IMR-90 (cell line): Measurements from ENCODE around the gene NLGN1. TPM values are rescaled to one million over a fixed set of nuclear protein-coding genes. Genes with fewer than 3 reads are reported as not detected.

Experiments used
- ATAC-seq: fragments of 200-7000 bp; cut with Tn5 transposase; 2 replicates; pipeline ENCODE4 v1.9.1; 2020; ENCODE audit warnings: low read depth, mild to moderate bottlenecking, moderate library complexity
- BruUV-seq: library from RNA; stranded (reverse); fragments of 400-500 nt; replicated peaks from 2 replicates; lab custom pipeline; 2021; lab: Mats Ljungman, UMichigan
- CTCF ChIA-PET: fragments of 300-600 bp; formaldehyde crosslinking; extraction: SDS; loops from one replicate; lab custom pipeline; 2021; ENCODE audit warnings: antibody characterized with exemption; lab: Yijun Ruan, JAX
- POLR2A ChIA-PET: fragments of 300-600 bp; sonication (Branson Sonifier 250); formaldehyde crosslinking; loops from one replicate; lab custom pipeline; 2022; ENCODE audit warnings: antibody characterized with exemption; ENCODE audit not compliant: unreplicated experiment; lab: Charles Lee
- DNase-seq: peaks from one replicate; pipeline ENCODE4 v3.0.0; 2013
- H2AFZ ChIP-seq: replicated peaks from 2 replicates; pipeline ENCODE3; 2013; ENCODE audit warnings: low read length, mild to moderate bottlenecking; ENCODE audit not compliant: poor library complexity
- H2AK5ac ChIP-seq: 2 replicates; pipeline ENCODE4 v1.6.1; 2013; ENCODE audit warnings: low read depth, low read length, inconsistent platforms
- H2AK9ac ChIP-seq: replicated peaks from 2 replicates; pipeline ENCODE3; 2013; ENCODE audit warnings: mild to moderate bottlenecking, low read depth, low read length, moderate library complexity; ENCODE audit not compliant: poor library complexity
- H2BK120ac ChIP-seq: 2 replicates; pipeline ENCODE4 v1.6.1; 2013; ENCODE audit warnings: low read depth, low read length, inconsistent platforms
- H2BK15ac ChIP-seq: 3 replicates; pipeline ENCODE4 v1.6.1; 2013; ENCODE audit warnings: low read depth, low read length, inconsistent platforms
- H2BK20ac ChIP-seq: 2 replicates; pipeline ENCODE4 v1.6.1; 2013; ENCODE audit warnings: low read depth, mild to moderate bottlenecking, inconsistent platforms, low read length, moderate library complexity
- H2BK5ac ChIP-seq: 2 replicates; pipeline ENCODE4 v1.6.1; 2013; ENCODE audit warnings: mild to moderate bottlenecking, low read depth, low read length, inconsistent platforms; ENCODE audit not compliant: poor library complexity, severe bottlenecking
- H3K14ac ChIP-seq: replicated peaks from 2 replicates; pipeline ENCODE4 v1.6.1; 2013; ENCODE audit warnings: low read depth, low read length, inconsistent platforms
- H3K18ac ChIP-seq: 2 replicates; pipeline ENCODE4 v1.6.1; 2013; ENCODE audit warnings: low read depth, low read length, control low read depth
- H3K23ac ChIP-seq: 2 replicates; pipeline ENCODE4 v1.6.1; 2013; ENCODE audit warnings: low read depth, low read length, inconsistent platforms
- H3K27ac ChIP-seq: 2 replicates; pipeline ENCODE4 v1.5.1; 2013; ENCODE audit warnings: mild to moderate bottlenecking, control low read depth, low read length; ENCODE audit not compliant: insufficient read depth
- H3K27me3 ChIP-seq: 2 replicates; pipeline ENCODE4 v1.6.1; 2013; ENCODE audit warnings: low read length; ENCODE audit not compliant: control insufficient read depth, insufficient read depth
- H3K36me3 ChIP-seq: 2 replicates; pipeline ENCODE4 v1.6.1; 2013; ENCODE audit warnings: low read length, mixed read lengths; ENCODE audit not compliant: control insufficient read depth, insufficient read depth
- H3K4ac ChIP-seq: 2 replicates; pipeline ENCODE4 v1.6.1; 2013; ENCODE audit warnings: low read depth, low read length, inconsistent platforms
- H3K4me1 ChIP-seq: 2 replicates; pipeline ENCODE4 v1.6.1; 2013; ENCODE audit warnings: low read length, mixed read lengths; ENCODE audit not compliant: control insufficient read depth, insufficient read depth
- H3K4me2 ChIP-seq: 2 replicates; pipeline ENCODE4 v1.6.1; 2013; ENCODE audit warnings: low read depth, mild to moderate bottlenecking, control low read depth, low read length, moderate library complexity
- H3K4me3 ChIP-seq: 2 replicates; pipeline ENCODE4 v1.5.1; 2013; ENCODE audit warnings: low read depth, mild to moderate bottlenecking, control low read depth, low read length, moderate library complexity; ENCODE audit not compliant: insufficient read depth
- H3K56ac ChIP-seq: 2 replicates; pipeline ENCODE4 v1.6.1; 2013; ENCODE audit warnings: low read length, inconsistent platforms; ENCODE audit not compliant: insufficient read depth; ENCODE audit errors: extremely low read depth
- H3K79me1 ChIP-seq, 2 experiments: 2 replicates each; pipeline ENCODE4 v1.6.1; 2013; ENCODE audit warnings: low read length in 2 of 2, inconsistent platforms in 1 of 2, low read depth in 1 of 2
- H3K9ac ChIP-seq: 2 replicates; pipeline ENCODE4 v1.6.1; 2013; ENCODE audit warnings: low read depth, low read length, control low read depth
- H3K9me1 ChIP-seq: 2 replicates; pipeline ENCODE4 v1.6.1; 2013; ENCODE audit warnings: low read length, inconsistent platforms; ENCODE audit not compliant: insufficient read depth
- H3K9me3 ChIP-seq: 2 replicates; pipeline ENCODE4 v1.6.1; 2013; ENCODE audit warnings: low read length; ENCODE audit not compliant: control insufficient read depth, insufficient read depth
- H4K20me1 ChIP-seq: 2 replicates; pipeline ENCODE4 v1.6.1; 2013; ENCODE audit warnings: low read length, inconsistent platforms; ENCODE audit not compliant: insufficient read depth
- H4K5ac ChIP-seq: 2 replicates; pipeline ENCODE4 v1.6.1; 2013; ENCODE audit warnings: mild to moderate bottlenecking, low read depth, low read length, control low read depth
- H4K8ac ChIP-seq, 2 experiments: 2 replicates each; pipeline ENCODE4 v1.6.1; 2013; ENCODE audit warnings: low read depth in 2 of 2, low read length in 2 of 2, control low read depth in 1 of 2, inconsistent platforms in 1 of 2
- H4K91ac ChIP-seq: 2 replicates; pipeline ENCODE4 v1.6.1; 2013; ENCODE audit warnings: low read depth, low read length, inconsistent platforms; ENCODE audit not compliant: insufficient read depth
- BHLHE40 ChIP-seq: fragments of 150-350 bp; IDR thresholded peaks from 2 replicates; pipeline ENCODE4 v1.6.1; 2016; ENCODE audit warnings: mild to moderate bottlenecking, low read depth, low read length
- CEBPB ChIP-seq: IDR thresholded peaks from 2 replicates; pipeline ENCODE4 v1.6.1; 2012; ENCODE audit warnings: low read depth, low read length, improper control_type of control experiment
- FOS ChIP-seq: fragments of 150-350 bp; IDR thresholded peaks from 2 replicates; pipeline ENCODE4 v1.6.1; 2016; ENCODE audit warnings: low read depth, low read length
- MAFK ChIP-seq: IDR thresholded peaks from 2 replicates; pipeline ENCODE4 v1.6.1; 2012; ENCODE audit warnings: low read depth, low read length, improper control_type of control experiment
- MAZ ChIP-seq: IDR thresholded peaks from 2 replicates; pipeline ENCODE4 v1.6.1; 2012; ENCODE audit warnings: low read depth, mild to moderate bottlenecking, low read length, improper control_type of control experiment, moderate library complexity, borderline replicate concordance
- MXI1 ChIP-seq: IDR thresholded peaks from 2 replicates; pipeline ENCODE4 v1.6.1; 2012; ENCODE audit warnings: low read depth, mild to moderate bottlenecking, low read length, moderate library complexity, borderline replicate concordance
- NFE2L2 ChIP-seq: fragments of 150-350 bp; IDR thresholded peaks from 2 replicates; pipeline ENCODE4 v1.6.1; 2016; ENCODE audit warnings: low read depth, mild to moderate bottlenecking, low read length
- POLR2A ChIP-seq: IDR thresholded peaks from 2 replicates; pipeline ENCODE4 v1.6.1; 2012; ENCODE audit warnings: mild to moderate bottlenecking, low read depth, low read length
- RCOR1 ChIP-seq: IDR thresholded peaks from 2 replicates; pipeline ENCODE4 v1.6.1; 2012; ENCODE audit warnings: mild to moderate bottlenecking, low read length, improper control_type of control experiment; ENCODE audit not compliant: insufficient replicate concordance
- RFX5 ChIP-seq: IDR thresholded peaks from 2 replicates; pipeline ENCODE4 v1.8.0; 2012; ENCODE audit warnings: low read depth, mild to moderate bottlenecking, low read length, moderate library complexity
- SMC3 ChIP-seq: fragments of 150-350 bp; IDR thresholded peaks from 2 replicates; pipeline ENCODE4 v1.6.1; 2016; ENCODE audit warnings: low read depth, mild to moderate bottlenecking, antibody characterized with exemption, low read length, moderate library complexity
- USF2 ChIP-seq: fragments of 150-350 bp; IDR thresholded peaks from 2 replicates; pipeline ENCODE4 v1.6.1; 2017; ENCODE audit warnings: mild to moderate bottlenecking, antibody characterized with exemption, low read length, low read depth
- WGBS, 2 experiments: methylation state at CpG; one replicate each; pipeline versions ENCODE4 v1.1.5 to v1.1.7; 2013; ENCODE audit warnings: missing lambda C conversion rate in 2 of 2; ENCODE audit not compliant: insufficient read length in 1 of 2; ENCODE audit errors: extremely low coverage in 2 of 2; 5-methylcytosine and 5-hydroxymethylcytosine counted together
- dilution Hi-C: fragments of 300-500 bp; cut with HindIII; formaldehyde crosslinking; loops from one replicate; pipeline ENCODE4 v1.14.3; 2018; ENCODE audit warnings: low sequenced_read_pairs; ENCODE audit not compliant: unreplicated experiment
- in situ Hi-C: fragments of 300-500 bp; cut with MboI; formaldehyde crosslinking; loops from 3 replicates; pipeline ENCODE4 v1.14.3; 2019; ENCODE audit warnings: low sequenced_read_pairs, inconsistent platforms, mixed read lengths
- intact Hi-C: fragments of 100-400 bp; cut with micrococcal nuclease; formaldehyde crosslinking; loops from 2 replicates; pipeline ENCODE4 v1.10.0; 2022
- polyA plus RNA-seq, 3 experiments: library from polyadenylated mRNA; depleted of rRNA; stranded (reverse); fragments of >200 nt; gene quantifications; 2 replicates each; pipeline ENCODE4 v1.2.3, GENCODE V29; 2012; ENCODE audit warnings: low replicate concordance in 1 of 3
- total RNA-seq: library from RNA; depleted of rRNA; stranded (reverse); fragments of >200 nt; gene quantifications from 2 replicates; pipeline ENCODE4 v1.2.3, GENCODE V29; 2012

The NLGN1 gene
- total and polyA plus RNA-seq, 2 of the 4 experiments (the other 2 are of a cell fraction), result 1.8 to 12.5 TPM

GRCh38 chr3:173416070-173416469 is 18.5 kb downstream of the NLGN1 start:
- Histone ChIP-seq H2AK9ac (no peak overlapping the region), H3K36me3 (no peaks in the 10 kb centered on the region), H2BK5ac (no peak overlapping the region), H3K79me1 (no peaks in the 10 kb centered on the region), H2AFZ (no peak overlapping the region), H3K9me3 (no peaks in the 10 kb centered on the region), H3K18ac (no peak overlapping the region), H2BK120ac (no peak overlapping the region), H2BK15ac (no peak overlapping the region), H3K4me2 (no peak overlapping the region), H4K8ac (no peak overlapping the region), H4K5ac (no peak overlapping the region), H3K9me1 (no peaks in the 10 kb centered on the region), H2AK5ac (no peak overlapping the region), H3K9ac (no peak overlapping the region), H3K14ac (no peak overlapping the region), H2BK20ac (no peak overlapping the region), H3K4ac (no peak overlapping the region), H4K20me1 (no peaks in the 10 kb centered on the region), H4K91ac (no peak overlapping the region), H3K4me1 (no peaks in the 10 kb centered on the region), H3K23ac (no peak overlapping the region), H3K27me3 (no peaks in the 10 kb centered on the region), H3K56ac (no peak overlapping the region), H3K4me3 (no peak overlapping the region), H3K27ac (no peak overlapping the region)
- ATAC-seq (no peak), DNase-seq (no peak)
- no TSS peak for BruUV-seq
- POLR2A ChIA-PET, result no interaction called here
- intact Hi-C loops, result no loop called here
- dilution Hi-C loops, result no loop called here
- no CpG with 5 or more reads among the region's 1 CpG for WGBS, 2 experiments
- no peak for TF ChIP-seq POLR2A
- no peak for TF ChIP-seq RFX5
- no peak for TF ChIP-seq MAZ
- TF ChIP-seq MAFK, result no peak
- TF ChIP-seq CEBPB, result no peak
- TF ChIP-seq NFE2L2, result no peak
- no peak for TF ChIP-seq SMC3
- no peak for TF ChIP-seq BHLHE40
- no peak for TF ChIP-seq USF2
- no peak for TF ChIP-seq FOS
- TF ChIP-seq RCOR1, result no peak
- TF ChIP-seq MXI1, result no peak
- CTCF ChIA-PET, result no interaction called here
- in situ Hi-C loops, result no loop called here
